Neural cell (in vitro differentiated cells): ENCODE data around the gene ITPK1.

Experiments used
- EP300 ChIP-seq: fragments of 450-650 bp; conservative IDR thresholded peaks from 2 replicates; pipeline ENCODE4 v1.6.1; 2014; ENCODE audit warnings: antibody characterized with exemption, mild to moderate bottlenecking, moderate library complexity; ENCODE audit not compliant: poor library complexity, severe bottlenecking
- EZH2 ChIP-seq: fragments of 200-600, 300-800 bp; shearing (Covaris generic), sonication (generic); IDR thresholded peaks from 2 replicates; pipeline ENCODE4 v1.6.1; 2014; ENCODE audit warnings: antibody characterized with exemption, low read length, borderline replicate concordance, mild to moderate bottlenecking; ENCODE audit not compliant: insufficient read depth, poor library complexity, severe bottlenecking
- POLR2AphosphoS5 ChIP-seq: IDR thresholded peaks from 2 replicates; pipeline ENCODE4 v1.6.1; 2012
- RAD21 ChIP-seq: fragments of 450-650 bp; conservative IDR thresholded peaks from 2 replicates; pipeline ENCODE4 v1.6.1; 2014; ENCODE audit warnings: antibody characterized with exemption, mild to moderate bottlenecking, moderate library complexity
- TAF1 ChIP-seq: IDR thresholded peaks from 2 replicates; pipeline ENCODE4 v1.6.1; 2012; ENCODE audit warnings: low read depth
- TF ChIP-seq, protein P1 (sequence below): fragments of 450-650 bp; IDR thresholded peaks from 2 replicates; pipeline ENCODE4 v1.5.1; 2014; ENCODE audit warnings: antibody characterized with exemption, mild to moderate bottlenecking, moderate library complexity; ENCODE audit not compliant: poor library complexity, severe bottlenecking
- TF ChIP-seq, protein P2 (sequence below): IDR thresholded peaks from 2 replicates; pipeline ENCODE4 v1.6.1; 2012; ENCODE audit warnings: borderline replicate concordance

DNA sequence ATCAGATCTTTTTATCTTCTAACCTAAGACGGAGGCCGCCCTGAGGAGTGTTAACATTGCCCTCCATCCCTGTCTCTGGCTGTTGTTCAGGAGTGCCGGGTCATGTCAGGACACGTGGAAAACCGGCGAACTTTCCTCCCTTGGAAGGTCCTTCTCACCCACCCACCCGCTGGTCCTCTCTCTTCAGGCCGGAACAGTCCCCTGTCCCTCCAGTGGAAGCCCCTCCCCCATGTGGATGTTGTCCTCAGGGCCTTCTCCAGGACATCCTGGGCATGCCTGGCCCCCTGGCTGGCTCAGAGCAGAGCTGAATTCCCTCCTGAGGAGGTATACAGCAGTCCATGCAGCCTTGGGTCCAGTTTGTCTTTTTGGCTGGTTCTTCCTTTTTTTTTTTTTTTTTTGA lies 20.3 kb upstream of the ITPK1 start:
- TF ChIP-seq, protein P1, sequence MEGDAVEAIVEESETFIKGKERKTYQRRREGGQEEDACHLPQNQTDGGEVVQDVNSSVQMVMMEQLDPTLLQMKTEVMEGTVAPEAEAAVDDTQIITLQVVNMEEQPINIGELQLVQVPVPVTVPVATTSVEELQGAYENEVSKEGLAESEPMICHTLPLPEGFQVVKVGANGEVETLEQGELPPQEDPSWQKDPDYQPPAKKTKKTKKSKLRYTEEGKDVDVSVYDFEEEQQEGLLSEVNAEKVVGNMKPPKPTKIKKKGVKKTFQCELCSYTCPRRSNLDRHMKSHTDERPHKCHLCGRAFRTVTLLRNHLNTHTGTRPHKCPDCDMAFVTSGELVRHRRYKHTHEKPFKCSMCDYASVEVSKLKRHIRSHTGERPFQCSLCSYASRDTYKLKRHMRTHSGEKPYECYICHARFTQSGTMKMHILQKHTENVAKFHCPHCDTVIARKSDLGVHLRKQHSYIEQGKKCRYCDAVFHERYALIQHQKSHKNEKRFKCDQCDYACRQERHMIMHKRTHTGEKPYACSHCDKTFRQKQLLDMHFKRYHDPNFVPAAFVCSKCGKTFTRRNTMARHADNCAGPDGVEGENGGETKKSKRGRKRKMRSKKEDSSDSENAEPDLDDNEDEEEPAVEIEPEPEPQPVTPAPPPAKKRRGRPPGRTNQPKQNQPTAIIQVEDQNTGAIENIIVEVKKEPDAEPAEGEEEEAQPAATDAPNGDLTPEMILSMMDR, result no peak
- no peak for TF ChIP-seq POLR2AphosphoS5
- no peak for TF ChIP-seq RAD21
- no peak for TF ChIP-seq EZH2
- no peak for TF ChIP-seq EP300
- no peak for TF ChIP-seq TAF1
- TF ChIP-seq, protein P2, sequence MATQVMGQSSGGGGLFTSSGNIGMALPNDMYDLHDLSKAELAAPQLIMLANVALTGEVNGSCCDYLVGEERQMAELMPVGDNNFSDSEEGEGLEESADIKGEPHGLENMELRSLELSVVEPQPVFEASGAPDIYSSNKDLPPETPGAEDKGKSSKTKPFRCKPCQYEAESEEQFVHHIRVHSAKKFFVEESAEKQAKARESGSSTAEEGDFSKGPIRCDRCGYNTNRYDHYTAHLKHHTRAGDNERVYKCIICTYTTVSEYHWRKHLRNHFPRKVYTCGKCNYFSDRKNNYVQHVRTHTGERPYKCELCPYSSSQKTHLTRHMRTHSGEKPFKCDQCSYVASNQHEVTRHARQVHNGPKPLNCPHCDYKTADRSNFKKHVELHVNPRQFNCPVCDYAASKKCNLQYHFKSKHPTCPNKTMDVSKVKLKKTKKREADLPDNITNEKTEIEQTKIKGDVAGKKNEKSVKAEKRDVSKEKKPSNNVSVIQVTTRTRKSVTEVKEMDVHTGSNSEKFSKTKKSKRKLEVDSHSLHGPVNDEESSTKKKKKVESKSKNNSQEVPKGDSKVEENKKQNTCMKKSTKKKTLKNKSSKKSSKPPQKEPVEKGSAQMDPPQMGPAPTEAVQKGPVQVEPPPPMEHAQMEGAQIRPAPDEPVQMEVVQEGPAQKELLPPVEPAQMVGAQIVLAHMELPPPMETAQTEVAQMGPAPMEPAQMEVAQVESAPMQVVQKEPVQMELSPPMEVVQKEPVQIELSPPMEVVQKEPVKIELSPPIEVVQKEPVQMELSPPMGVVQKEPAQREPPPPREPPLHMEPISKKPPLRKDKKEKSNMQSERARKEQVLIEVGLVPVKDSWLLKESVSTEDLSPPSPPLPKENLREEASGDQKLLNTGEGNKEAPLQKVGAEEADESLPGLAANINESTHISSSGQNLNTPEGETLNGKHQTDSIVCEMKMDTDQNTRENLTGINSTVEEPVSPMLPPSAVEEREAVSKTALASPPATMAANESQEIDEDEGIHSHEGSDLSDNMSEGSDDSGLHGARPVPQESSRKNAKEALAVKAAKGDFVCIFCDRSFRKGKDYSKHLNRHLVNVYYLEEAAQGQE, result no peak
